Measurements from ENCODE around the gene PLGLB1. TPM values are rescaled to one million over a fixed set of nuclear protein-coding genes. Genes with fewer than 3 reads are reported as not detected.
A peak's percentile ranks its signal among the peaks of the same experiment; 100 is the strongest.
"Not testable (repeated sequence)": the region's sequence is repeated elsewhere in the genome, so short reads cannot be mapped to it uniquely, and the experiment has no call there.

PLGLB1 gene
- 1 to 10 TPM in 1 of 4 donors, under 1 TPM in 2, not detected in 1; 0.57 to 4.9 (median 0.83) TPM for total RNA-seq

- H3K9me3 ChIP-seq; H3K36me3 ChIP-seq; H3K4me1 ChIP-seq; H3K27ac ChIP-seq; H3K27me3 ChIP-seq; H3K4me3 ChIP-seq; intact Hi-C loops (cut with DNase I); DNase-seq: not testable (repeated sequence)
- WGBS, 2 donors, result no CpG with 5 or more reads among the region's 3 CpGs
Observed at GRCh38 chr2:87021744-87022143, at the start of gene PLGLB1. Gene PLGLB1 (minus strand): TSS chr2:87021844. CDS start chr2:87021783, 61 bp downstream.

DNA sequence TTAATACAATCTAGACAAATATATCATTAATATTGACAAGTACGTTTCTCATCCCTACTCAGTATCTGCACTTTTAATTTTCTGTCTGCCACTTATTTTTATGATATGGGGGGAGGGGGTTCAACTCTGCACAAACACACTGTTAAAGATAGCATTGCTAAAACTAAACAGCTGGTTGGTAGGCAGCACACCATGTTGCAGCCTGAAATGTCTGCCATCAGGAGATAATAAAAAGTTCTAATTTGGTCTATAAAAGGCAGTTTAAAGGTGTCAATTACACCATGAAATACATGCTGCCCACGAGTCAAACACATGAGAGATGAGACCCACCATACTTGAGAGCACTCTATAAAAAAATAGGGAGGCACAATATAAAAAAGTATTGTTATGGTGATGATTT, 42.7 kb upstream of the PLGLB1 start:
- H3K4me3 ChIP-seq; H3K27me3 ChIP-seq; H3K27ac ChIP-seq; H3K36me3 ChIP-seq; DNase-seq; H3K9me3 ChIP-seq; intact Hi-C loops (cut with DNase I); H3K4me1 ChIP-seq: not testable (repeated sequence)
- WGBS, 2 donors, result no CpG with 5 or more reads among the region's 2 CpGs

- no CpG with 5 or more reads among the region's 2 CpGs for WGBS, 2 donors
- H3K27me3 ChIP-seq; H3K4me3 ChIP-seq; H3K27ac ChIP-seq; intact Hi-C loops (cut with DNase I); H3K9me3 ChIP-seq; H3K4me1 ChIP-seq; DNase-seq; H3K36me3 ChIP-seq: not testable (repeated sequence)
Observed at GRCh38 chr2:87063431-87063830, 41.8 kb upstream of the PLGLB1 start.

DNA sequence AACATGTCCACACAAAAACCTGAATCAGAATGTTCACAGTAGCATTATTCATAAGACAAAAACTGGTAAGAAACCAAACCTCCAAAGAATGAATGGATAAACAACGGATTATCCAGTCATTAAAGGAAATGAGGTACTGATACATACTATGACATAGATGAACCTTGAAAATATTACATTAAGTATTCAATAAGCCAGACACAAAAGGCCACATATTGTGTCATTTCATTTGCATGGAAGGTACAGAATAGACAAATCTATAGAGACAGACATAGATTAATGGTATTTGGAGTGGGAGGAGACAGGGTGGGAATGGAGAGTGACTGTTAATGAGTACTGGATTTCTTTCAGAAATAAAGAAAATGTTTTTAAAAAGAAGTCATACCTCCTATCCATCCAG, 39.9 kb upstream of the PLGLB1 start:
- DNase-seq; H3K27ac ChIP-seq; H3K36me3 ChIP-seq; intact Hi-C loops (cut with DNase I); H3K4me1 ChIP-seq; H3K4me3 ChIP-seq; H3K27me3 ChIP-seq; H3K9me3 ChIP-seq: not testable (repeated sequence)
- WGBS, 2 donors, result no CpG with 5 or more reads among the region's 1 CpG

DNA sequence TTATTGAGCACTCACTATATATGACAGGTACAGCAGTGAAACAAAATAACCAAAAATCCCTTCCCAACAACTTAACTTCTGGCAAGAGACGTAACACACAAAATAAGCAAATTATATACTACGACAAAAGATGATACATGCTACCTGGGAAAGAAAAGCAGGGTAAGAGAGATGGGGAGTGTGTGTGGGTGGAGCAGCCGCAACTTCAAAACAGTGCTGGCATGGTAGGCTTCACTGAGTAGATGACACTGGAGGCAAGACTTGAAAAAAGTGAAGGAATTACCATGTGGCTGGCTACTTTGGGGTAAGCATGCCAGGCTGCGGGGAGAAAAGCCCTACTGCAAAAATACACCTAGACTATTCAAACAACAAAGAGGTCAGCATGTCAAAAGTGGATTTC, 36.0 kb upstream of the PLGLB1 start:
- H3K36me3 ChIP-seq; H3K4me3 ChIP-seq; intact Hi-C loops (cut with DNase I); H3K27ac ChIP-seq; H3K9me3 ChIP-seq; H3K27me3 ChIP-seq; H3K4me1 ChIP-seq; DNase-seq: not testable (repeated sequence)
- 80 to 97% methylated on average over 3 of the region's 4 CpGs for WGBS, 2 donors

DNA sequence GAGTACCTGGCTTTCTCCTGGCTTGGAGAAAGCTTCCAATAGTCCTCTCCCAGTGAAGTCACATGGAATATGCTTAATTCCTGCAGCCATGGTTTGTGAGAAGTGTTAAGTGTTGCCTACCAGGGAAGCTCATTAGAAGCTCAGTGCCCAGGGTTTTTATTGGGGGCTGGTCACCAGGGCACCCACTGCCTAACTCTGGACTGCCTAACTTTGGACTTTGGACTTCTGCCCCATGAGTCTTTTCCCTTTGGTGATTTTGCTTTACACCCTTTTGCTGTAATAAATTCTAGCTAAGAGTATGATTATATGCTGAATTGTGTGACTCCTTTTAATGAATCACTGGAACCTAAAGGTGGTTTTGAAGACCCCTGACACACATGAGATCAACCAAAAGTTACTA, 35.2 kb upstream of the PLGLB1 start:
- H3K4me1 ChIP-seq; H3K9me3 ChIP-seq; H3K27me3 ChIP-seq; H3K36me3 ChIP-seq; H3K4me3 ChIP-seq; H3K27ac ChIP-seq; intact Hi-C loops (cut with DNase I); DNase-seq: not testable (repeated sequence)

DNA sequence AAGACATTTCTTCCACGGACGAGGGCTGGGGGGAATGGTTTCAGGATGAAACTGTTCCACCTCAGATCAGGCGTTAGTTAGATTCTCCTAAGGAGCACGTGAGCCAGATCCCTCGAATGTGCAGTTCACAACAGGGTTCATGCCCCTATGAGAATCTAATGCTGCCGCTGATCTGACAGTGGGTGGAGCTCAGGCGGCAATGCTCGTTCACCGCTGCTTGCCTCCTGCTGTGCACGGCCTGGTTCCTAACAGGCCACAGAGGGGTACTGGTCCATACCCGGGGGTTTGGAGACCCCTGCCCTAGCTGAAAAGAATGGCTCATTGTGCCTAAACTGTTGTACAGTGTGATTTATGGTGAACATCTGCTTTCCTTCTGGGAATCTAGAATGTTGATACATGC, 34.8 kb upstream of the PLGLB1 start:
- intact Hi-C loops (cut with DNase I); H3K4me1 ChIP-seq; DNase-seq; H3K27me3 ChIP-seq; H3K9me3 ChIP-seq; H3K36me3 ChIP-seq; H3K27ac ChIP-seq; H3K4me3 ChIP-seq: not testable (repeated sequence)
- WGBS, 2 donors, result no CpG with 5 or more reads among the region's 11 CpGs

DNA sequence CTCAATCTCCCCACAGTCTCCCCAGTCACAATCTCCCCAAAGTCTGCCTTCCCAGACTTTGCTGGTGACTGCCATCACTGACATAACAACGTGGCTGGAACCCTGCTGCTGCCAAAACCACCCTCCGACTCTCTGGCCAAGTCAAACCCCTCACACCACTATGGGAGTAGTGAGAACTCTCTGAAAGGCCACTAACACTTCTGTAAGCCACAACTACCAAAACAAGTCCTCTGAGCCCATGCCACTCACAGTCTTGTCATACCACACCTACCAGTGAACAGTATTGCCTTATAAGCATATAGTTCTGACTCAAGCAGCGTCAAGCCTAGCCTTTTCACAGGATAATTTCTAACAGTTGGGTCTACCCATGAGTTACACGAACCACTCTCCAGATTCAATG, 32.7 kb upstream of the PLGLB1 start:
- Histone ChIP-seq H3K27ac (peak overlapping the region in 1 of 4 donors; percentile 53), H3K36me3 (peaks cover 0 to 15% (median 0%) of the 10 kb centered on the region in 3 donors)
- 100% methylated on average over 1 of the region's 4 CpGs; no CpG with 5 or more reads in 1 of the 2 donors for WGBS, 2 donors
- H3K9me3 ChIP-seq; H3K4me3 ChIP-seq; H3K27me3 ChIP-seq; H3K4me1 ChIP-seq; DNase-seq; intact Hi-C loops (cut with DNase I): not testable (repeated sequence)

GRCh38 chr2:87041321-87041978, 19.8 kb upstream of the PLGLB1 start:
- H3K27me3 ChIP-seq; intact Hi-C loops (cut with DNase I); H3K36me3 ChIP-seq; H3K4me1 ChIP-seq; DNase-seq; H3K9me3 ChIP-seq; H3K4me3 ChIP-seq; H3K27ac ChIP-seq: not testable (repeated sequence)
- WGBS, 2 donors, result no CpG with 5 or more reads among the region's 7 CpGs

GRCh38 chr2:87028607-87029006, 7.0 kb upstream of the PLGLB1 start:
- DNase-seq; H3K27ac ChIP-seq; H3K4me1 ChIP-seq; H3K4me3 ChIP-seq; H3K27me3 ChIP-seq; intact Hi-C loops (cut with DNase I); H3K36me3 ChIP-seq; H3K9me3 ChIP-seq: not testable (repeated sequence)

GRCh38 chr2:87026816-87027215, 5.2 kb upstream of the PLGLB1 start:
- H3K27ac ChIP-seq; H3K36me3 ChIP-seq; DNase-seq; H3K9me3 ChIP-seq; H3K27me3 ChIP-seq; H3K4me1 ChIP-seq; H3K4me3 ChIP-seq; intact Hi-C loops (cut with DNase I): not testable (repeated sequence)
- WGBS, 2 donors, result no CpG with 5 or more reads among the region's 1 CpG

DNA sequence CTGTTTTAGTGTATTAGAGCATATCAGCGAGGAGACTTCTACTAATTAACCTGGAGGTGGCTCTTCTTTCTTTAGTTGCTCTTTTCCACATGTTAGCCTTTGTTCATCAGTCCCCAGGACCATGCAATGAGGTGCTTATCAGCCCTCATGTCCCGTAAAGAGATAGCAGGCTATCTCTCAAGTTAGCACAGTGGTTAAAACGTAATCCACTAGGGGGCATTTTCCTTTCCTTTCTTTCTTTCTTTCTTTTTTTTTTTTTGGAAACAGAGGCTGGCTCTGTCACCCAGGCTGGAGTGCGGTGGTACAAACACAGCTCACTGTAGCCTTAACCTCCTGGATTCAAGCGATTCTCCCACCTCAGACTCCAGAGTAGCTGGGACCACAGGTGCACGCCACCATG, 4.3 kb upstream of the PLGLB1 start:
- H3K4me3 ChIP-seq; intact Hi-C loops (cut with DNase I); H3K27ac ChIP-seq; H3K4me1 ChIP-seq; H3K9me3 ChIP-seq; H3K36me3 ChIP-seq; H3K27me3 ChIP-seq; DNase-seq: not testable (repeated sequence)
- 73 to 80% methylated on average over 1 of the region's 6 CpGs for WGBS, 2 donors

DNA sequence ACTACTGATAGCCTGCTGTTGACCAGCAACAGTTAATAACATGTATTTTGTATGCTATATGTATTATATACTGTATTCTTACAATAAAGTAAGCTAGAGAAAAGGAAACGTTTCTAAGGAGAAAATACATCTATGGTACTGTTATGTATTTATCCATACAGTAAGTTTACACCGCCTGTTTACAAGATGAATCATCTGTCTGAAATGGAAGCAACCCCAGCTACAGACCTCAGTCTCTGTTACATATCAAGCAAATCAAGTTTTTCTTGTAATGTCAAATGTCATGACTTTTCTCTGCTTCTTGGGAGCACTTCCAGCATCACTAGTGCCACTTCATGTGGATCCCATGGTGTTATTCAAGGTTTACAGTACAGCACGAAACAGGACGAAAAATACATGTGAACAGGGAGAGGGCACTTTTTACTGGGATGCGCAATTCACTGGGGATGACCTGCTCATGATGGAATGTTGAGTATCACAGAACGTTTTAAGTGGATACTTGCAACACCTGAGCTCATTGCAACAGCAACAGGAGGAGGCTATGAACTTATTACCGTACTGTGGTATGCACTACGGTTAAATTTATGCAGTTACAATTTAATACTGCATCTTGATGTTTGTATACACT, 2.5 kb upstream of the PLGLB1 start:
- H3K4me1 ChIP-seq; H3K27me3 ChIP-seq; H3K36me3 ChIP-seq; intact Hi-C loops (cut with DNase I); DNase-seq; H3K4me3 ChIP-seq; H3K27ac ChIP-seq; H3K9me3 ChIP-seq: not testable (repeated sequence)
- 100% methylated on average over 2 of the region's 8 CpGs; no CpG with 5 or more reads in 1 of the 2 donors for WGBS, 2 donors

- DNase-seq; H3K4me1 ChIP-seq; intact Hi-C loops (cut with DNase I); H3K27ac ChIP-seq; H3K27me3 ChIP-seq; H3K36me3 ChIP-seq; H3K4me3 ChIP-seq; H3K9me3 ChIP-seq: not testable (repeated sequence)
- no CpG with 5 or more reads among the region's 8 CpGs for WGBS, 2 donors
Observed at GRCh38 chr2:87021043-87021442, 601 bp downstream of the PLGLB1 start.

Data from esophagus squamous epithelium (tissue), 5 donors.